ENCODE measurements around the gene SECISBP2L. TPM values are rescaled to one million over a fixed set of nuclear protein-coding genes. Genes with fewer than 3 reads are reported as not detected.

Gene SECISBP2L
- 53.4 to 64.2 TPM (median 58.9 TPM) in 3 replicates for total RNA-seq

DNA sequence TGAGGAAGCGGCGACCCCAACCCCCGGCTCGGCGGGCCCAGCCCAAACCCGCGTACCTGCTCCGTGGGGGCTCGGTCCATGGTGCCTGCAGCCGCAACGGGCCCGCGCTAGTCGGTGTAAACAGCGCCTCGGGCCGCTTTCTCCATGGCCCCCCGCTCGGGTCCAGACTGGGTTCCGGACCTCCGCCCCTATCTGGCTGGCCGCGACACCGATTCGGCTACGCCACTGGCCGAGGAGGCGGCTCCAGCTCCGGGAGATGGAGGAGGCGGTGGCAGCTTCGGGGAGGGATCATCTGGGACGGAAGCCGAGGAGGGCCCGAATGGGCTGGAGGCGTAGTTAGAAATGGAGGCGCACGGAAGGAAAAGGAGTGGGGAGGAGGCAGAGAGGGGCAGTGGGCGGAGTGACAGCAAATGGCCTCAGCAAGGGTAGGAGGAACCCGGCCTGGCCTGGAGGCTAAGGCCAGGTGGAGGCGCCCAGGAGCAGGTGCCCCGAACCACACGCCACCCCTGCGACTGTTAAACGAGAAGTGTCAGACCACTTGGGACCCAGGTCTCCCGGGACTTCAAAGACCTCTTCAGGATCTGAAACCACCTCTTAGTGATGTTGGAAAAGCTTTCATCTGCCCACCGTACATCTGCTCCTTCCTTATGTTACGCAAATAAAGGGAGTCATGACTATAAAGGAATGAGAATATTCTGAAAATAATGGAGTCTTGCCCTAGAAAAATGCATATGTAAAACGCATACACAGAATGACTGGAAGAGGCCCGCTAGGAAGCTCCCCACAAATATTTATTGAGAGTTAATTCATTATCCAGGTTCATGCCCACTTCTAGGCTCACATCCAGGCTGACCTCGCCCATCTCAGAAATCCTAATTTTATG, at the start of gene SECISBP2L:
Gene SECISBP2L, minus strand, starts transcription at position 227 of the 883 bp plus-strand sequence. Its CDS starts 147 bp downstream, at position 80.
- Mint-ChIP-seq H3K36me3 (peaks cover 3% of the 10 kb centered on the region), H3K27me3 (ENCODE audit: low read depth) (no peaks in the 10 kb centered on the region), H3K4me1 (peaks cover 26% of the 10 kb centered on the region), H3K4me3 (peak within 1 kb of the TSS; percentile 97), H3K9me3 (peaks cover 3% of the 10 kb centered on the region), H3K27ac (peak within 1 kb of the TSS; percentile 97)
- no peak for TF ChIP-seq CTCF (IDR thresholded peaks at IDR 0.05; ENCODE audit: unreplicated experiment)
- peak; percentile 71 to 91 for DNase-seq (ENCODE audit: low spot score in 2 of 2, unreplicated experiment in 2 of 2)

- no peak for DNase-seq (ENCODE audit: low spot score in 2 of 2, unreplicated experiment in 2 of 2)
- TF ChIP-seq CTCF (IDR thresholded peaks at IDR 0.05; ENCODE audit: unreplicated experiment): no peak
- no peaks in the 10 kb centered on the region for H3K9me3 Mint-ChIP-seq
- peak overlapping the region; percentile 63 for H3K27ac Mint-ChIP-seq
- no peak overlapping the region for H3K4me3 Mint-ChIP-seq
- peaks cover 7% of the 10 kb centered on the region for H3K4me1 Mint-ChIP-seq
- no peaks in the 10 kb centered on the region for H3K36me3 Mint-ChIP-seq
- no peaks in the 10 kb centered on the region for H3K27me3 Mint-ChIP-seq (ENCODE audit: low read depth)
Observed at GRCh38 chr15:49094923-49095322, 48.7 kb upstream of the SECISBP2L start.

GRCh38 chr15:49093252-49094105, 47.2 kb upstream of the SECISBP2L start:
- DNase-seq (ENCODE audit: low spot score in 2 of 2, unreplicated experiment in 2 of 2): no peak
- Mint-ChIP-seq H3K36me3 (no peaks in the 10 kb centered on the region), H3K4me3 (no peak overlapping the region), H3K4me1 (peaks cover 7% of the 10 kb centered on the region), H3K27ac (peak overlapping the region; percentile 14), H3K27me3 (ENCODE audit: low read depth) (no peaks in the 10 kb centered on the region), H3K9me3 (no peaks in the 10 kb centered on the region)
- no peak for TF ChIP-seq CTCF (IDR thresholded peaks at IDR 0.05; ENCODE audit: unreplicated experiment)

GRCh38 chr15:49088996-49089395, 42.8 kb upstream of the SECISBP2L start:
- Mint-ChIP-seq H3K36me3 (no peaks in the 10 kb centered on the region), H3K9me3 (no peaks in the 10 kb centered on the region), H3K27ac (no peak overlapping the region), H3K4me3 (no peak overlapping the region), H3K4me1 (peaks cover 2% of the 10 kb centered on the region), H3K27me3 (ENCODE audit: low read depth) (no peaks in the 10 kb centered on the region)
- no peak for DNase-seq (ENCODE audit: low spot score in 2 of 2, unreplicated experiment in 2 of 2)
- no peak for TF ChIP-seq CTCF (IDR thresholded peaks at IDR 0.05; ENCODE audit: unreplicated experiment)

DNA sequence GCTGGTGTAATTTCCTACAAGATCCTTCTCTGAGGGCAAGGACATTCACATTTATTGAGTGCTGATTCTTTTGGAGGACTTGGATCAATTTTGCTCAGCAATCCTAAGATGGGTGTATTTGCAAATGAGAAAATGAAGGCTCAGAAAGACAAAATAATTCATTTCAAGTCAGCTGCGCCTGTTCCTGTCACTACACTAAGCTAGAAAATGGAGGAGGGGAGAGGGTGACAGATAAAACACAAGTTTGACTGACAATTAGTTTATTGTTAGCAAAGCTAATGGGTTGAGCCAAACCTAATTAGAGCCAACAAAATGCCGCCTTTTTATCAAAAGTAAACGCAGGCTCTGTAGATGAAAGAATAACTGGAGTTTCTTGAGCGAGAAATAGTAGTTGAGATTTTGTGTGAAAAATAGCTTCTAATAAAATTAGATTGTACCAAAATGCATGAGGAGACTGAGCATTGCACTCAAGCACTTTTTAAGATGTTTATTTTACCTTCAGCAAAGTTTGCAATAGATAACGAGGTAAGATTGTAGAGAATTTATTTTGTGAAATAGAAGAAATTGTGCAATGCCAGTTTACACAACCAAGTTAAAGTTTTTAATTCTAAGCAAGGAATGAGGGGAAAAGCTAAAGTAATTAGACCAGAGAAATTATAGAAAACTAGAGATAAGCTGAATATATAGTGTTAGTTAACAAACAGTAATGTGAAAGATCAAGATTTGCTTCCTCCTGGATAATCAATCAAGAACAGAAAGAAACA, 39.6 kb upstream of the SECISBP2L start:
- Mint-ChIP-seq H3K27ac (no peak overlapping the region), H3K9me3 (no peaks in the 10 kb centered on the region), H3K4me3 (no peak overlapping the region), H3K4me1 (peaks cover 7% of the 10 kb centered on the region), H3K36me3 (no peaks in the 10 kb centered on the region), H3K27me3 (ENCODE audit: low read depth) (no peaks in the 10 kb centered on the region)
- TF ChIP-seq CTCF (IDR thresholded peaks at IDR 0.05; ENCODE audit: unreplicated experiment): no peak
- no peak for DNase-seq (ENCODE audit: low spot score in 2 of 2, unreplicated experiment in 2 of 2)

All from mesothelial cell of epicardium (in vitro differentiated cells).